B cell (primary cell): ENCODE data around the gene RSPRY1. TPM values are rescaled to one million over a fixed set of nuclear protein-coding genes. Genes with fewer than 3 reads are reported as not detected.

Experiments
- ATAC-seq: fragments of 200-7000 bp; cut with Tn5 transposase; one replicate; pipeline ENCODE4 v1.10.0; 2021; ENCODE audit warnings: low read depth, mild to moderate bottlenecking, moderate number of reproducible peaks, moderate library complexity
- CTCF ChIA-PET: fragments of 350-600 bp; sonication (Branson Sonifier 250); formaldehyde crosslinking; loops from one replicate; lab custom pipeline; 2021; ENCODE audit warnings: antibody characterized with exemption, inconsistent platforms; lab: Charles Lee
- POLR2A ChIA-PET: fragments of 350-600 bp; sonication (Branson Sonifier 250); formaldehyde crosslinking; loops from one replicate; lab custom pipeline; 2021; ENCODE audit warnings: antibody characterized with exemption; lab: Charles Lee
- DNase-seq: peaks from one replicate; pipeline ENCODE4 v3.0.0; 2013
- H2AFZ ChIP-seq: 2 replicates; pipeline ENCODE4 v1.6.1; 2012; ENCODE audit warnings: mild to moderate bottlenecking, low read depth, low read length; ENCODE audit not compliant: insufficient read depth, poor library complexity, severe bottlenecking
- H3K27ac ChIP-seq, 2 donors: 1 replicate in 1 of 2; 2 replicates in 1 of 2; pipeline ENCODE4 v1.5.1; 2012 to 2013; ENCODE audit warnings: low read length in 2 of 2, mild to moderate bottlenecking in 2 of 2, moderate library complexity in 1 of 2
- H3K27me3 ChIP-seq, 4 experiments: fragments of 200-600 bp in 1 of 4; sonication (generic) in 1 of 4; replicated peaks in 1 of 4; 1 replicate in 2 of 4; 2 replicates in 2 of 4; pipeline versions ENCODE4 v1.6.1 to v1.7.0; 2013 to 2016; ENCODE audit warnings: low read length in 3 of 4, mild to moderate bottlenecking in 2 of 4, mixed read lengths in 1 of 4, moderate library complexity in 1 of 4; ENCODE audit not compliant: insufficient read depth in 4 of 4, control insufficient read depth in 3 of 4; ENCODE audit errors: control extremely low read depth in 1 of 4
- H3K36me3 ChIP-seq, 2 experiments: replicated peaks in 1 of 2; 1 replicate in 1 of 2; 2 replicates in 1 of 2; pipeline versions ENCODE4 v1.6.1 to v1.7.1; 2013; ENCODE audit warnings: low read length in 1 of 2; ENCODE audit not compliant: insufficient read depth in 2 of 2, control insufficient read depth in 1 of 2; ENCODE audit errors: control extremely low read depth in 1 of 2, extremely low read depth in 1 of 2
- H3K4me1 ChIP-seq, 2 donors: fragments of 200-600 bp in 1 of 2; sonication (generic) in 1 of 2; 1 replicate in 1 of 2; 2 replicates in 1 of 2; pipeline versions ENCODE4 v1.5.1 to v1.6.1; 2013 to 2017; ENCODE audit warnings: low read length in 2 of 2; ENCODE audit not compliant: control insufficient read depth in 2 of 2, insufficient read depth in 2 of 2
- H3K4me2 ChIP-seq: replicated peaks from 2 replicates; pipeline ENCODE3; 2012; ENCODE audit warnings: mild to moderate bottlenecking, low read depth, low read length; ENCODE audit not compliant: poor library complexity, severe bottlenecking
- H3K4me3 ChIP-seq, 5 experiments: fragments of 200-600 bp in 1 of 5; sonication (generic) in 1 of 5; 1 replicate in 3 of 5; 2 replicates in 2 of 5; pipeline versions ENCODE4 v1.5.1 to v1.7.0; 2011 to 2016; ENCODE audit warnings: low read length in 4 of 5, mild to moderate bottlenecking in 4 of 5, low read depth in 2 of 5, control low read depth in 1 of 5, moderate library complexity in 1 of 5; ENCODE audit not compliant: insufficient read depth in 1 of 5; ENCODE audit errors: control extremely low read depth in 1 of 5, extremely low read depth in 1 of 5
- H3K79me2 ChIP-seq: fragments of 200-600 bp; sonication (generic); one replicate; pipeline ENCODE4 v1.6.0; 2016; ENCODE audit warnings: low read length; ENCODE audit not compliant: control insufficient read depth, insufficient read depth
- H3K9ac ChIP-seq: fragments of 200-600 bp; sonication (generic); 2 replicates; pipeline ENCODE4 v1.6.1; 2017; ENCODE audit warnings: mild to moderate bottlenecking, low read length, moderate library complexity
- H3K9me3 ChIP-seq, 3 donors: one replicate each; pipeline versions ENCODE4 v1.6.1 to v1.7.1; 2013; ENCODE audit warnings: low read length in 2 of 3; ENCODE audit not compliant: control insufficient read depth in 2 of 3, insufficient read depth in 1 of 3; ENCODE audit errors: control extremely low read depth in 1 of 3
- H4K20me1 ChIP-seq: 2 replicates; pipeline ENCODE4 v1.6.0; 2012; ENCODE audit warnings: mild to moderate bottlenecking, low read length; ENCODE audit not compliant: insufficient read depth, control insufficient read depth, poor library complexity, severe bottlenecking
- H3K27ac Mint-ChIP-seq: one replicate; pipeline ENCODE4 v1.8.0; 2021; ENCODE audit warnings: mixed read lengths
- H3K27me3 Mint-ChIP-seq: one replicate; pipeline ENCODE4 v1.8.0; 2021; ENCODE audit warnings: mixed read lengths
- H3K4me1 Mint-ChIP-seq: one replicate; pipeline ENCODE4 v1.8.0; 2021; ENCODE audit warnings: mixed read lengths
- H3K4me3 Mint-ChIP-seq: one replicate; pipeline ENCODE4 v1.8.0; 2021; ENCODE audit warnings: mixed read lengths
- H3K9me3 Mint-ChIP-seq: one replicate; pipeline ENCODE4 v1.8.0; 2022; ENCODE audit warnings: mixed read lengths; ENCODE audit not compliant: insufficient read depth
- CTCF ChIP-seq: fragments of 200-600 bp; IDR thresholded peaks from one replicate; pipeline ENCODE4 v1.8.0; 2022; ENCODE audit warnings: antibody characterized with exemption, mild to moderate bottlenecking
- EZH2 ChIP-seq: IDR thresholded peaks from 2 replicates; pipeline ENCODE4 v1.6.1; 2012; ENCODE audit warnings: borderline replicate concordance, low read depth, mild to moderate bottlenecking, moderate library complexity, low read length; ENCODE audit not compliant: insufficient read depth, poor library complexity, severe bottlenecking
- WGBS: methylation state at CpG from one replicate; pipeline ENCODE4 v1.1.5; 2013; ENCODE audit warnings: missing lambda C conversion rate; ENCODE audit not compliant: insufficient coverage; 5-methylcytosine and 5-hydroxymethylcytosine counted together
- intact Hi-C: fragments of 100-400 bp; cut with micrococcal nuclease; formaldehyde crosslinking; loops from one replicate; pipeline ENCODE4 v1.10.0; 2022
- polyA plus RNA-seq: library from polyadenylated mRNA; depleted of rRNA; stranded (reverse); fragments of >200 nt; gene quantifications from 2 replicates; pipeline ENCODE4 v1.2.3, GENCODE V29; 2012
- total RNA-seq, 2 donors: library from RNA; stranded (reverse); fragments of 120-200 nt in 1 of 2; gene quantifications; 1 replicate in 1 of 2; 2 replicates in 1 of 2; pipeline versions ENCODE4 v1.2.3 to v1.2.4, GENCODE V29; 2013 to 2022

The RSPRY1 gene
- total and polyA plus RNA-seq, 2 donors (not counting 1 experiment from before 2014, with no cell fraction given), result 9.6 to 38.4 TPM

GRCh38 chr16:57245472-57246113, 59.5 kb downstream of the RSPRY1 start:
- TF ChIP-seq CTCF (no peak), EZH2 (no peak)
- Mint-ChIP-seq H3K4me1 (peaks cover 31% of the 10 kb centered on the region), H3K4me3 (peak overlapping the region; percentile 99), H3K27me3 (no peaks in the 10 kb centered on the region), H3K27ac (peak overlapping the region; percentile 42), H3K9me3 (no peaks in the 10 kb centered on the region)
- intact Hi-C loops, result loop anchor here (1.0 to 10.0 kb wide), 6 partner anchors 55 to 759 kb away; partner anchors contain the start of genes HERPUD1, MT2A, POLR2C and PSME3IP1
- DNase-seq, result no peak
- Histone ChIP-seq H3K36me3 (peaks cover 4 to 21% of the 10 kb centered on the region in 2 experiments), H3K27me3 (no peaks in the 10 kb centered on the region), H3K9ac (peak overlapping the region; percentile 80), H3K4me1 (peaks cover 24 to 30% of the 10 kb centered on the region in 2 donors), H3K4me3 (peak overlapping the region; percentile 38 to 85 (median 79)), H3K4me2 (peak overlapping the region; percentile 90), H3K79me2 (peaks cover 7% of the 10 kb centered on the region), H2AFZ (peak overlapping the region; percentile 86), H3K27ac (peak overlapping the region; percentile 2 to 92), H4K20me1 (no peaks in the 10 kb centered on the region), H3K9me3 (no peaks in the 10 kb centered on the region)
- 1% methylated on average over 16 of the region's 28 CpGs for WGBS
- no peak for ATAC-seq
- CTCF ChIA-PET, result interaction anchor here (0.5 to 0.9 kb wide), 2 partner anchors 9 to 229 kb away, joined by 3 read pairs; no protein-coding TSS in a partner anchor
- POLR2A ChIA-PET, result interaction anchor here (0.7 to 1.3 kb wide), 6 partner anchors 10 to 201 kb away, joined by 3 to 6 read pairs (median 3); partner anchors contain the start of genes CIAPIN1, COQ9 and PSME3IP1

- DNase-seq (no peak), ATAC-seq (no peak)
- Mint-ChIP-seq H3K27me3 (no peaks in the 10 kb centered on the region), H3K27ac (no peak overlapping the region), H3K9me3 (no peaks in the 10 kb centered on the region), H3K4me3 (no peak overlapping the region), H3K4me1 (no peaks in the 10 kb centered on the region)
- no peak overlapping the region for H3K9ac ChIP-seq
- H4K20me1 ChIP-seq, result no peaks in the 10 kb centered on the region
- H3K4me2 ChIP-seq, result no peak overlapping the region
- no peak overlapping the region for H3K27ac ChIP-seq
- 100% methylated on average over 1 of the region's 2 CpGs for WGBS
- H3K9me3 ChIP-seq, result peaks cover 0 to 6% (median 0%) of the 10 kb centered on the region in 3 donors
- H3K4me1 ChIP-seq, result no peaks in the 10 kb centered on the region
- ChIA-PET CTCF (no interaction called here), POLR2A (interaction anchor here (0.7 kb wide), 1 partner anchor 427 kb away, joined by 4 read pairs; no protein-coding TSS in a partner anchor)
- H2AFZ ChIP-seq, result no peak overlapping the region
- TF ChIP-seq EZH2 (no peak), CTCF (no peak)
- no peaks in the 10 kb centered on the region for H3K27me3 ChIP-seq
- intact Hi-C loops, result no loop called here
- no peak overlapping the region for H3K4me3 ChIP-seq
- no peaks in the 10 kb centered on the region for H3K79me2 ChIP-seq
- peaks cover 11 to 58% of the 10 kb centered on the region in 2 experiments for H3K36me3 ChIP-seq
These were observed 65.2 kb downstream of the RSPRY1 start for GRCh38 chr16:57251352-57251751.
